ENCODE measurements around the gene VGLL4.

The VGLL4 gene

DNA sequence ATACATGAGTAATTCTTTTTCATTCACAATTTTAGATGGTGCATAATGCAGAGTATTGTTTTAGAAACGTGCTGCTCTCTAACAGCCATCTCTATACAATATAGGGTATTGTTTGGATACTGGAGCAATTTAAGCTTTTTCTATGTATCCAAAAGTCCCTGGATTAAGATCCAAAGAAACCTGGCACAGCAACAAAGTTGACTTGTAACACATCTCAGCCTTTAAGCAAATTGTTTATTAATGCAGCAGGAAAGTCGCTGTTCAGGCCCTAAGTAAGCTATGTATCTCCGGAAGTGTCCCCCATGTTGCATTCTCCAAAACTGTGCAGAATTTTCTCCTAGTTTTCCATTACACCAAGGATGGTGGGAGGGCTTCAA is 7.3 kb downstream of the VGLL4 start:
- peaks cover 66% of the 10 kb centered on the region for H3K4me1 ChIP-seq (ENCODE audit: insufficient read depth, low read length)
- H3K4me3 ChIP-seq (ENCODE audit: low read depth in 1 of 2, low read length in 2 of 2): 0 out of 4 replicates have a peak overlapping the region, but pooled peaks of 1 of the 2 experiments have one; percentile 5

DNA sequence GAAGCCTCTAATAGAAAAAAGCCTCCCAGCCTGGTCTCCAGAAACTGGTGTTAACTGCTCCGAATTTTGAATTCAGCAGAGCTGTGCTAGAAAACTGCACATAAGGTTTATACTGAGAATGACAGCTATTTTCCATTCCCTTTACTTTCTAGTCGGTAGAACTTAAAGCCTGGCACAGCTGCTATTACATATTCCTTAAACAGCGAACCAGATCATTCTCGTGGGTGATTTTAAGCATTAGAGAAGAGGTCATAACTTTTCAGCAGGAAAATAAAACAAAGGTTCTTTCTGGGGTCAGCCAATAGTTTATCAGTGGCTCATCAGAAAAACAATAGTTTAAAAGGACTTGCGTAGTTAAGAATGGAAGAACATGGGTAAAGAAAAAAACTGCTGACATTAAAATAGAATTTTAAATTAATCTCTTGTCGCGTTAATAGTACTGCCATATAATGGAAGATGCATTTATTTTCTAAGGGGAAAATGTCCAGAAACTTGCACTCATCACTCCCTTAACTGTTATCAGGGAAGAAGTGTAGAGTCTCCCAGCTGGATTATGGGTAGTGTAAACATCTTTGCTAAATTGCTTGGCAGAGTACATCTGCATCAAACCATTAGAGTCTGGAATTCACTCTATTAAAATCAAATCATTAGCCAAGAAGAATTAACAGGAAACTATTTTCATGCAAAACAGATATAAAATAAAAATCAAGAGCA is 7.9 kb downstream of the VGLL4 start:
- H3K36me3 ChIP-seq (ENCODE audit: insufficient read depth, low read length): peaks cover 13% of the 10 kb centered on the region
- no peak for TF ChIP-seq EZH2 (IDR thresholded peaks at IDR 0.05; ENCODE audit: borderline replicate concordance, low read depth, low read length, severe bottlenecking)
- TF ChIP-seq, protein P1, sequence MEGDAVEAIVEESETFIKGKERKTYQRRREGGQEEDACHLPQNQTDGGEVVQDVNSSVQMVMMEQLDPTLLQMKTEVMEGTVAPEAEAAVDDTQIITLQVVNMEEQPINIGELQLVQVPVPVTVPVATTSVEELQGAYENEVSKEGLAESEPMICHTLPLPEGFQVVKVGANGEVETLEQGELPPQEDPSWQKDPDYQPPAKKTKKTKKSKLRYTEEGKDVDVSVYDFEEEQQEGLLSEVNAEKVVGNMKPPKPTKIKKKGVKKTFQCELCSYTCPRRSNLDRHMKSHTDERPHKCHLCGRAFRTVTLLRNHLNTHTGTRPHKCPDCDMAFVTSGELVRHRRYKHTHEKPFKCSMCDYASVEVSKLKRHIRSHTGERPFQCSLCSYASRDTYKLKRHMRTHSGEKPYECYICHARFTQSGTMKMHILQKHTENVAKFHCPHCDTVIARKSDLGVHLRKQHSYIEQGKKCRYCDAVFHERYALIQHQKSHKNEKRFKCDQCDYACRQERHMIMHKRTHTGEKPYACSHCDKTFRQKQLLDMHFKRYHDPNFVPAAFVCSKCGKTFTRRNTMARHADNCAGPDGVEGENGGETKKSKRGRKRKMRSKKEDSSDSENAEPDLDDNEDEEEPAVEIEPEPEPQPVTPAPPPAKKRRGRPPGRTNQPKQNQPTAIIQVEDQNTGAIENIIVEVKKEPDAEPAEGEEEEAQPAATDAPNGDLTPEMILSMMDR (IDR thresholded peaks at IDR 0.05; ENCODE audit: borderline replicate concordance, extremely low read depth, low read length, poor library complexity, severe bottlenecking): no peak
- DNase-seq (no peak), ATAC-seq (ENCODE audit: insufficient read depth, low read depth) (no peak)
- no peaks in the 10 kb centered on the region for H3K27me3 ChIP-seq (ENCODE audit: insufficient read depth, low read length, poor library complexity)
- no peak overlapping the region for H3K4me3 ChIP-seq (ENCODE audit: low read depth in 1 of 2, low read length in 2 of 2)
- H3K9me3 ChIP-seq (ENCODE audit: insufficient read depth, low read length, severe bottlenecking): no peaks in the 10 kb centered on the region
- H3K27ac ChIP-seq (ENCODE audit: low read length): no peak overlapping the region
- no peak overlapping the region for H2AFZ ChIP-seq (ENCODE audit: low read depth, low read length)
- peaks cover 99% of the 10 kb centered on the region for H4K20me1 ChIP-seq (ENCODE audit: insufficient read depth, low read length)
- H3K4me1 ChIP-seq (ENCODE audit: insufficient read depth, low read length): peaks cover 61% of the 10 kb centered on the region
- peak overlapping the region; percentile 76 for H3K4me2 ChIP-seq (ENCODE audit: insufficient read depth, low read length)
- H3K9ac ChIP-seq (ENCODE audit: low read depth, low read length): no peak overlapping the region
- H3K79me2 ChIP-seq (ENCODE audit: insufficient read depth, low read length): peaks cover 100% of the 10 kb centered on the region

More for the DNA sequence above, 7.3 kb downstream of the VGLL4 start:
- Histone ChIP-seq H2AFZ (ENCODE audit: low read depth, low read length) (no peak overlapping the region), H3K79me2 (ENCODE audit: insufficient read depth, low read length) (peaks cover 100% of the 10 kb centered on the region), H3K4me2 (ENCODE audit: insufficient read depth, low read length) (peak overlapping the region; percentile 76; the same call in 1 of the 2 replicates), H3K9ac (ENCODE audit: low read depth, low read length) (no peak overlapping the region), H3K27me3 (ENCODE audit: insufficient read depth, low read length, poor library complexity) (no peaks in the 10 kb centered on the region), H3K9me3 (ENCODE audit: insufficient read depth, low read length, severe bottlenecking) (no peaks in the 10 kb centered on the region), H3K27ac (ENCODE audit: low read length) (no peak overlapping the region), H3K36me3 (ENCODE audit: insufficient read depth, low read length) (peaks cover 13% of the 10 kb centered on the region), H4K20me1 (ENCODE audit: insufficient read depth, low read length) (peaks cover 97% of the 10 kb centered on the region)
- no peak for TF ChIP-seq EZH2 (IDR thresholded peaks at IDR 0.05; ENCODE audit: borderline replicate concordance, low read depth, low read length, severe bottlenecking)
- TF ChIP-seq, protein P1 (IDR thresholded peaks at IDR 0.05; ENCODE audit: borderline replicate concordance, extremely low read depth, low read length, poor library complexity, severe bottlenecking): no peak
- DNase-seq: no peak
- ATAC-seq (ENCODE audit: insufficient read depth, low read depth): no peak

DNA sequence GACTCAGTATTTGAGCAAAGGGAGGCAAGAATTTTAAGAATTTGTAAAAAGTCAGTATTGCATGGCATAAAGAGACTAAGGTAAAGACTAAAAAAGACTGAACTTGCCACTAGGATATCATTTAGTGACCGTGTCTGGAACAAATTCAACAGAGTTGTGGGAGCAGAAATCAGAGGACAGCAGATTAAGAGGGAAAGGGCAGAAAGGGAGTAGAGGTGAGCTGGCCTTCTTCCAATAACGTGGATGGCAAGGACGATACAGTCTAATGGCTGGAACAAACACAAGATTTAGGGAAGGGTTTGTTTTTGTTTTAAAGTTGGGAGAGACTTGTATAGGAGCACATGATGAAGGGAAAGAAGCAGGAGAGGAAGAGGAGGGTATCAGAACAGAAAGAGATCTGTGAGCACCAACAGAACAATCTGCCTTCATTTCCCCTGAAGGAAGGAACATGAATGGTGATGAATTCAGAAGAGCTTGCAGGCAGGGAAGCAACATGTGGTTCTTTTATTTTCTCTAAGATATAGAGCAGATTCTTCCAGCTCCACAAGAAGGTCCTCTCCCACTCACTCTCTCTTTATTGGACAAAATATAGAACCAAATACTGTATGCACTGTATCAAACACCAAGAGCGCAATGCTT is 8.6 kb downstream of the VGLL4 start:
- no peak overlapping the region for H3K9ac ChIP-seq (ENCODE audit: low read depth, low read length)
- H2AFZ ChIP-seq (ENCODE audit: low read depth, low read length): no peak overlapping the region
- H3K27ac ChIP-seq (ENCODE audit: low read length): no peak overlapping the region
- peaks cover 98% of the 10 kb centered on the region for H4K20me1 ChIP-seq (ENCODE audit: insufficient read depth, low read length)
- H3K9me3 ChIP-seq (ENCODE audit: insufficient read depth, low read length, severe bottlenecking): no peaks in the 10 kb centered on the region
- peak overlapping the region; percentile 31 for H3K4me2 ChIP-seq (ENCODE audit: insufficient read depth, low read length)
- no peak for TF ChIP-seq EZH2 (IDR thresholded peaks at IDR 0.05; ENCODE audit: borderline replicate concordance, low read depth, low read length, severe bottlenecking)
- TF ChIP-seq, protein P1 (IDR thresholded peaks at IDR 0.05; ENCODE audit: borderline replicate concordance, extremely low read depth, low read length, poor library complexity, severe bottlenecking): no peak
- H3K36me3 ChIP-seq (ENCODE audit: insufficient read depth, low read length): peaks cover 6% of the 10 kb centered on the region
- DNase-seq (no peak), ATAC-seq (ENCODE audit: insufficient read depth, low read depth) (no peak)
- peaks cover 54% of the 10 kb centered on the region for H3K4me1 ChIP-seq (ENCODE audit: insufficient read depth, low read length)
- H3K27me3 ChIP-seq (ENCODE audit: insufficient read depth, low read length, poor library complexity): no peaks in the 10 kb centered on the region
- H3K79me2 ChIP-seq (ENCODE audit: insufficient read depth, low read length): peaks cover 100% of the 10 kb centered on the region
- no peak overlapping the region for H3K4me3 ChIP-seq (ENCODE audit: low read depth in 1 of 2, low read length in 2 of 2)
